HepG2 (cell line): ENCODE data around the gene CAPN13.

Source experiments
- HMGA1 ChIP-seq: sonication (generic); formaldehyde crosslinking; conservative IDR thresholded peaks from 2 replicates; pipeline ENCODE4 v1.4.0; 2020; ENCODE audit warnings: missing genetic modification reagents
- RNF219 ChIP-seq: sonication (generic); formaldehyde crosslinking; IDR thresholded peaks from 2 replicates; pipeline ENCODE4 v1.5.0; 2020; ENCODE audit warnings: mild to moderate bottlenecking, missing genetic modification reagents
- TAF1 ChIP-seq: sonication (generic); formaldehyde crosslinking; IDR thresholded peaks from 2 replicates; pipeline ENCODE4 v1.4.0; 2020; ENCODE audit warnings: missing genetic modification reagents

DNA sequence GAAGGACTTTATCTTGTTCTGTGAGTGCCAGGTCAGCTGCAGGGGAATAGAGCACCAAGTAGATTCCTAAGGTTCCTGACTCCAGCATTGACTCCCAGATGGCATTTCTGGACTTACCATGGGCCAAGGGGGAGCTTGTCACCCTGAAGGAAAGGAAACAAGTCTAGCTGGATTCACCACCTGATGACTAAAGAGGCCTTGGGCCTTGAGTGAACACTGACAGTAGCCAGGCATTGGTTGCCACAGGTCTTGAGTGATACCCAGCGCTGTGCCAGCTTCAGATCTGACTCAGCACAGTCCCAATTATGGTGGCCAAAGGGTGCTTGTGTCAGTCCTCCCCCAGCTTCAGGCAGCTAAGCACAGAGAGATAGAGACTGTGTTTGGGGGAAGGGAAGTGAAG, 40.1 kb upstream of the CAPN13 start:
- TF ChIP-seq HMGA1 (CRISPR knock-in tag) = no peak
- no peak for TF ChIP-seq RNF219 (CRISPR knock-in tag)
- TF ChIP-seq TAF1 = no peak
